Measurements from ENCODE around the gene ARVCF. TPM values are rescaled to one million over a fixed set of nuclear protein-coding genes. Genes with fewer than 3 reads are reported as not detected.
A peak's percentile ranks its signal among the peaks of the same experiment; 100 is the strongest.

ARVCF gene
- total RNA-seq, 4 donors from 2014 or later: 34.5 to 123 (median 111) TPM

DNA sequence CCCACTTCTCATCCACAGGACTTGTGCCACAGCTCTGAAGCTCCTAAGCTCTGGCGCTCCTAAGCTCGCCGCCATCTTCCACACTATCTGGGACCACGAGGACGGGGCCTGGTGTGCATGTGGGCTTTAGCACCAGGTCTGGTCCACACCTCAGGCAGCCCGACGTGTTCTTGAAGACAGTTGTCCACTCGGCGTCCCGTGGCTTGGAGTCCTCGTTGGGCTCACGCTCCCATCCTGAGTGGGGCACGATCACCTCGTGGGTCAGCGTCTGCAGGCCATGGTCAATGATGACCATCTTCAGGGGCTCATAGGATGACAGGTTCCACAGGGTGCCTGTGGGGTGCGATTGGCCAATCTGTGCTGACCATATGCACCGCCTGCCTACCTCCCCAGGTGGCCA lies 37.9 kb downstream of the ARVCF start:
- Histone ChIP-seq H3K4me3 (replicated peaks in 1 of 3) (no peak overlapping the region), H3K27me3 (no peaks in the 10 kb centered on the region), H3K9me3 (no peaks in the 10 kb centered on the region), H3K36me3 (peaks cover 5 to 19% of the 10 kb centered on the region in 2 donors), H3K4me1 (peaks cover 27 to 41% of the 10 kb centered on the region in 2 donors), H3K27ac (no peak overlapping the region)
- 94 to 95% methylated on average over 7 to 17 of the region's 17 CpGs for WGBS, 2 donors
- TF ChIP-seq, protein P1, sequence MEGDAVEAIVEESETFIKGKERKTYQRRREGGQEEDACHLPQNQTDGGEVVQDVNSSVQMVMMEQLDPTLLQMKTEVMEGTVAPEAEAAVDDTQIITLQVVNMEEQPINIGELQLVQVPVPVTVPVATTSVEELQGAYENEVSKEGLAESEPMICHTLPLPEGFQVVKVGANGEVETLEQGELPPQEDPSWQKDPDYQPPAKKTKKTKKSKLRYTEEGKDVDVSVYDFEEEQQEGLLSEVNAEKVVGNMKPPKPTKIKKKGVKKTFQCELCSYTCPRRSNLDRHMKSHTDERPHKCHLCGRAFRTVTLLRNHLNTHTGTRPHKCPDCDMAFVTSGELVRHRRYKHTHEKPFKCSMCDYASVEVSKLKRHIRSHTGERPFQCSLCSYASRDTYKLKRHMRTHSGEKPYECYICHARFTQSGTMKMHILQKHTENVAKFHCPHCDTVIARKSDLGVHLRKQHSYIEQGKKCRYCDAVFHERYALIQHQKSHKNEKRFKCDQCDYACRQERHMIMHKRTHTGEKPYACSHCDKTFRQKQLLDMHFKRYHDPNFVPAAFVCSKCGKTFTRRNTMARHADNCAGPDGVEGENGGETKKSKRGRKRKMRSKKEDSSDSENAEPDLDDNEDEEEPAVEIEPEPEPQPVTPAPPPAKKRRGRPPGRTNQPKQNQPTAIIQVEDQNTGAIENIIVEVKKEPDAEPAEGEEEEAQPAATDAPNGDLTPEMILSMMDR (IDR thresholded peaks at IDR 0.05): no peak
- no peak for TF ChIP-seq POLR2A (IDR thresholded peaks at IDR 0.05)
- intact Hi-C loops (cut with DNase I): loop anchor here (10.0 kb wide), 2 partner anchors 146 to 306 kb away; no protein-coding TSS in a partner anchor
- no peak for DNase-seq

DNA sequence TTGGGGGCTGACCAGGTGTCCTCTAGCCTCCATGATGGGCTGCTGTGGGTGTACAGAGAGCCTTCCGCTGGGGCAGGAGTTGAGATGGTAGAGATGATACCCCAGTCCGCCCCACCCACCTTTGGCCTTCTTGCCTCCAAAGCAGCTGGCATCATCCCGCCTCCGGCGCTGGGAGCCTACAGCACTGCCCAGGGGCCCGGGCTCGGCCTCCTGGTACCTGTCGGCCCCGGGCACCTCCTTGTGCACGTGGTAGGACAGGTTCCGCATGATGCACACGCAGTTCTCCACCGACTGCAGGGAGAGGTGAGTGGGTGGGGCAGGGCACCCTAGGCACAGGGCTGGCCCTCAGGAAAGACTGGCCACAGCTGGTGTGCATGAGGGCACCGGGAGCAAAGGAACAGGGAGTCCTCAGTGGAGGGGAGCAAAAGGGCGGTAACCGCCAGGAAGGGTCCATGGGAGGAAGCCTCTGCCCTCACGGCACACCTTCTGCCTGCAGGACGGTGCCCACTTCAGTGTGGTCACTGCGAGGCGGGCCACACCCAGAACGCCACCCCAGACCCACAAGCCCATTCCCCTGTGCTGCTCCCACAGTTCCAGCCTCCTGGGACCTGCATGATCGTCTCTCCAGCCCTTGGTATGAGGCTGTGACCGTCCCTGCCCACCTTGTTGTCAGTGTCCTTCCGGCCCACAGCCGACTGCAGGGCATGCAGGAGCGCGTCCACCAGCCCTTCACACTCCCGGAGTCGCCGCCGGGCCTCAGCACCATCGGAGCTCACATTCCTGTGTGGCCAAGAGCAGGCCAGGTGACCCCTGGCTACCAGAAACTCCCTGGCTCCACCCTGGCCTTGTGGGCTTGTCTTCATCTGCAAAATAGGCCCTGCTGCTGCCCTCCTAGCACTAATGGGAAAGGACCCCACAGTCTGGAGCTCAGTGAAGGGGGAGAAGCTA lies 39.1 kb downstream of the ARVCF start:
- Histone ChIP-seq H3K36me3 (peaks cover 15 to 29% of the 10 kb centered on the region in 2 donors), H3K4me1 (peaks cover 18 to 31% of the 10 kb centered on the region in 2 donors), H3K27me3 (no peaks in the 10 kb centered on the region), H3K27ac (peak overlapping the region in 2 of 3 donors; percentile 17 to 46), H3K9me3 (no peaks in the 10 kb centered on the region), H3K4me3 (replicated peaks in 1 of 3) (no peak overlapping the region)
- DNase-seq: peak in 1 of 2 donors; percentile 17
- intact Hi-C loops (cut with DNase I): loop anchor here (10.0 kb wide), 2 partner anchors 147 to 307 kb away; no protein-coding TSS in a partner anchor
- WGBS, 2 donors: 91 to 92% methylated on average over 19 to 21 of the region's 32 CpGs
- TF ChIP-seq, protein P1 (IDR thresholded peaks at IDR 0.05): no peak
- no peak for TF ChIP-seq POLR2A (IDR thresholded peaks at IDR 0.05)

DNA sequence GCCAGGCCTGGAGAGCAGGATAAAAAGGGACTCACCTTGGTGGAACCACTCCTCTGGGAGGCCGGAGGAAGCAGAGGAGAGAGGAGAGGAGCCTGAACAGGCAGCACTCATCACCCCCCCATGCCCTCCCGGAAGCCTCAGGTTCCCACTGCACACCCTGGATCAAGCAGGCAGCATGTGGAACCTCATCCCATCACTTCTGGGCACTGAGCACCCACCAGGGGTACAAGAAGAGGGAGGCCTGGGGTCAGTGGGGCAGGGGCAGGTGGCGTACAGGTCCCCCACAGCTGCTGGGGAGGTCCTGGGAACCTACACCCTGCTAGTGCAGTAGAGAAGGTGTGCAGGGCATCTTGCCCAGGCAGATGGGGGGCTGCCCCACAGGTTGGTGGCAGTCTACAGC lies 40.0 kb downstream of the ARVCF start:
- no peaks in the 10 kb centered on the region for H3K27me3 ChIP-seq
- WGBS, 2 donors: 94 to 100% methylated on average over 3 of the region's 3 CpGs
- no peak overlapping the region for H3K4me3 ChIP-seq (replicated peaks in 1 of 3)
- intact Hi-C loops (cut with DNase I): loop anchor here (10.0 kb wide), 2 partner anchors 148 to 308 kb away; no protein-coding TSS in a partner anchor
- no peaks in the 10 kb centered on the region for H3K9me3 ChIP-seq
- H3K36me3 ChIP-seq: peaks cover 17 to 35% of the 10 kb centered on the region in 2 donors
- H3K4me1 ChIP-seq: peaks cover 13 to 31% of the 10 kb centered on the region in 2 donors
- H3K27ac ChIP-seq: peak overlapping the region in 1 of 3 donors; percentile 9
- DNase-seq: no peak
- TF ChIP-seq, protein P1 (IDR thresholded peaks at IDR 0.05): no peak
- no peak for TF ChIP-seq POLR2A (IDR thresholded peaks at IDR 0.05)

DNA sequence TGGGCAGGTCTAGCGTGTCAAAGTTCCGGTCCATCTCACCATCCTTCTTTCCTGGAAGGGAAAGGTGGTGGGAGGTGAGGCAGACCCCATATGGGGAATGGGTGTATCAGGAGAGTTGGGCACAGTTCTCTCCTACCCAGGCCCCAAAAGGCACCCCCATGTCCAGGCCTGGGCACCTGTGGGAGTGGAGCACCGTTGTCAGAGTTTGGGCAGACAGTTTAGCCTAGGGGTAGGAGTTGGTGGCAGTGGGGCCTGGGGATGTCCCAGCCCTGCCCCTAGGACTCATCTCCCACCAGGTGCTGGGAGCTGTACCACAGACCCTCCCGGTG lies 41.0 kb downstream of the ARVCF start:
- Histone ChIP-seq H3K27ac (peak overlapping the region in 1 of 3 donors; percentile 17), H3K9me3 (no peaks in the 10 kb centered on the region), H3K27me3 (no peaks in the 10 kb centered on the region), H3K4me1 (peaks cover 5 to 27% of the 10 kb centered on the region in 2 donors), H3K36me3 (peaks cover 17 to 39% of the 10 kb centered on the region in 2 donors), H3K4me3 (replicated peaks in 1 of 3) (no peak overlapping the region)
- intact Hi-C loops (cut with DNase I): loop anchor here (10.0 kb wide), 2 partner anchors 149 to 309 kb away; no protein-coding TSS in a partner anchor
- 89 to 96% methylated on average over 4 of the region's 4 CpGs for WGBS, 2 donors
- no peak for TF ChIP-seq POLR2A (IDR thresholded peaks at IDR 0.05)
- TF ChIP-seq, protein P1 (IDR thresholded peaks at IDR 0.05): no peak
- DNase-seq: no peak
